Measurements from ENCODE around the gene TBC1D22A.

The TBC1D22A gene

GRCh38 chr22:46964773-46965550 lies 202.5 kb downstream of the TBC1D22A start:
- DNase-seq = no peak

GRCh38 chr22:46965555-46966494 lies 203.4 kb downstream of the TBC1D22A start:
- DNase-seq = no peak

- DNase-seq = no peak
Measured at GRCh38 chr22:46966495-46966845, 204.0 kb downstream of the TBC1D22A start.

- no peak for DNase-seq
Measured at GRCh38 chr22:46966846-46967245, 204.4 kb downstream of the TBC1D22A start.

- DNase-seq = no peak
Measured at GRCh38 chr22:46967445-46968358, 205.3 kb downstream of the TBC1D22A start.

- DNase-seq = no peak
Measured at GRCh38 chr22:46968359-46968740, 205.9 kb downstream of the TBC1D22A start.

- DNase-seq = no peak
Measured at GRCh38 chr22:46968848-46969247, 206.4 kb downstream of the TBC1D22A start.

- no peak for DNase-seq
Measured at GRCh38 chr22:46969491-46969890, 207.0 kb downstream of the TBC1D22A start.

GRCh38 chr22:46969961-46970360 lies 207.5 kb downstream of the TBC1D22A start:
- DNase-seq = no peak

- DNase-seq = no peak
Measured at GRCh38 chr22:46970411-46971098, 208.1 kb downstream of the TBC1D22A start.

GRCh38 chr22:46971099-46971763 lies 208.8 kb downstream of the TBC1D22A start:
- no peak for DNase-seq

- DNase-seq = no peak
Measured at GRCh38 chr22:46971764-46972125, 209.3 kb downstream of the TBC1D22A start.

GRCh38 chr22:46972256-46972655 lies 209.8 kb downstream of the TBC1D22A start:
- no peak for DNase-seq

GRCh38 chr22:46972901-46973831 lies 210.7 kb downstream of the TBC1D22A start:
- DNase-seq = no peak

- no peak for DNase-seq
Measured at GRCh38 chr22:46974077-46974476, 211.6 kb downstream of the TBC1D22A start.

GRCh38 chr22:46974631-46975585 lies 212.5 kb downstream of the TBC1D22A start:
- no peak for DNase-seq

- no peak for DNase-seq
Measured at GRCh38 chr22:46976143-46976542, 213.7 kb downstream of the TBC1D22A start.

- no peak for DNase-seq
Measured at GRCh38 chr22:46976598-46976997, 214.1 kb downstream of the TBC1D22A start.

GRCh38 chr22:46977656-46978343 lies 215.3 kb downstream of the TBC1D22A start:
- DNase-seq = no peak

Measured in activated effector memory CD4-positive, alpha-beta T cell treated with anti-CD3 and anti-CD28 coated beads, Interleukin-2, amount 50 U/mL, for 16 hours (primary cell).